Aorta (tissue), 5 donors: Measurements from ENCODE around the gene OGFOD2. TPM values are rescaled to one million over a fixed set of nuclear protein-coding genes. Genes with fewer than 3 reads are reported as not detected.
A peak's percentile ranks its signal among the peaks of the same experiment; 100 is the strongest.

Experiments used
- ATAC-seq: fragments of 200-7000 bp; cut with Tn5 transposase; one replicate; pipeline ENCODE4 v1.9.1; 2022; ENCODE audit warnings: moderate library complexity; ENCODE audit not compliant: low FRiP score
- DNase-seq, 2 donors: peaks; one replicate each; pipeline ENCODE4 v3.0.0-alpha.2; 2020
- H3K27ac ChIP-seq, 2 donors: one replicate each; pipeline ENCODE4 v1.5.1; 2013; ENCODE audit warnings: low read length in 2 of 2, mild to moderate bottlenecking in 2 of 2, moderate library complexity in 2 of 2, control low read depth in 1 of 2, inconsistent platforms in 1 of 2, low read depth in 1 of 2
- H3K27me3 ChIP-seq, 2 donors: one replicate each; pipeline ENCODE4 v1.6.1; 2013; ENCODE audit warnings: control low read depth in 1 of 2, low read length in 1 of 2, mild to moderate bottlenecking in 1 of 2, moderate library complexity in 1 of 2; ENCODE audit not compliant: insufficient read depth in 2 of 2, control insufficient read depth in 1 of 2
- H3K36me3 ChIP-seq, 2 donors: one replicate each; pipeline ENCODE4 v1.6.1; 2013; ENCODE audit warnings: control low read depth in 1 of 2, low read length in 1 of 2, mild to moderate bottlenecking in 1 of 2; ENCODE audit not compliant: insufficient read depth in 2 of 2, control insufficient read depth in 1 of 2
- H3K4me1 ChIP-seq, 2 donors: one replicate each; pipeline ENCODE4 v1.6.1; 2013; ENCODE audit warnings: low read length in 2 of 2, control low read depth in 1 of 2, mild to moderate bottlenecking in 1 of 2, moderate library complexity in 1 of 2; ENCODE audit not compliant: insufficient read depth in 2 of 2, control insufficient read depth in 1 of 2
- H3K4me3 ChIP-seq, 2 donors: one replicate each; pipeline ENCODE4 v1.5.1; 2013; ENCODE audit warnings: low read length in 2 of 2, control low read depth in 1 of 2, mild to moderate bottlenecking in 1 of 2
- H3K9me3 ChIP-seq: one replicate; pipeline ENCODE4 v1.6.1; 2013; ENCODE audit warnings: mild to moderate bottlenecking, low read length; ENCODE audit not compliant: control insufficient read depth
- WGBS, 2 donors: extraction: QIAGEN DNeasy Blood & Tissue Kit; methylation state at CpG; one replicate each; pipeline ENCODE4 v1.1.7; 2013; 5-methylcytosine and 5-hydroxymethylcytosine counted together
- intact Hi-C, 2 donors: fragments of 100-400 bp; cut with DNase I; formaldehyde crosslinking; loops; one replicate each; pipeline versions ENCODE4 v1.14.2 to v1.15.0; 2022
- microRNA-seq, 2 donors: library from miRNA; unstranded; fragments of <30 nt; microRNA quantifications; one replicate each; pipeline ENCODE4 v1.2.0, GENCODE V29; 2020
- polyA plus RNA-seq, 2 donors: library from polyadenylated mRNA; stranded (reverse); fragments of 200-250 nt; gene quantifications; one replicate each; pipeline ENCODE4 v1.2.3, GENCODE V29; 2013
- total RNA-seq, 2 donors: library from RNA; stranded (reverse); fragmentation: NEBNext Ultra II Directional; extraction: Animal tissue kit (Norgen Biotek cat#: 25700); gene quantifications; one replicate each; pipeline ENCODE4 v1.2.1, GENCODE V29; 2021
- donor health status: healthy with polysubstance abuse.
- donor health status: Bipolar disorder and iron deficiency.
- donor health status: DM: no; HTN: no; CAD: no.
- donor health status: DM: no; HTN: no; CAD: no.
- donor health status: DM: yes; HTN: yes; CAD: no.

Gene OGFOD2
- total and polyA plus RNA-seq, 4 donors: 8.9 to 16.6 (median 13.9) TPM

DNA sequence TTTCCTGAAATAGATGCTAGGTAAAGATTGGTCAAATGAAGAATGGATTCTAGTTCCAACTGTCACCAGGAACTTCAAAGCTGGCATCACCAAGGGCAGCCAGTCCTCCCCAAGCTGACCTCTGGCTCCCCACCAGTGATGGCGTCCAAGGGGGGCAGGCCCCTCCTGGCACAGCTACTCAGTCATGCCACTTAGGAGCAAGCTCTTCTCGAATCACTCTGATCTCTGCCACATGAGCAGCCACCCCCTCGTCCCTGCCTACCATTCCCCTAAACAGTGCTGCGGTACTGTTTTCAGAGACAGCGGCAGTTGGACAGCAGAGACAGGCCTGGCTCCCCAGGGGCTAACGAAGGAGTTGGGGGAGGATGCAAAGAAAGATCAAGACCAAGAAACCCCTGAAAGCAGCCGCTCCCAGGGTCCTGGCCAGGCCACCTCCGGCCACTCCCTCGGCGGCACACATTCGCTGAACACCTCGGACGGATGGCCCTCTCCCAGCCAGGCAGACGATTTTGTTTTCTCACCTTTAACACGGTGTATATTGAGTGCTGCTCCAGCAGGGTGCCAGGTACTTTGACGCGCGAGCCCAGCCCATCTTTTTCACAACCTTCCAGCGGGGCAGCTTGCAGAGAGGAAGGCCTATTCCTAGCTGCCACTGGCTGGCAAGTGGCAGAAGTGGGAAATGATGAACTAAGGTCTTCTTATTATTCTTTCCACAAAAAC lies 52.8 kb downstream of the OGFOD2 start:
- WGBS, 2 donors: 78 to 81% methylated on average over 19 of the region's 19 CpGs
- DNase-seq (peak; percentile 31 to 38), ATAC-seq (no peak)
- no peak overlapping the region for H3K4me3 ChIP-seq
- no peaks in the 10 kb centered on the region for H3K36me3 ChIP-seq
- H3K4me1 ChIP-seq: no peaks in the 10 kb centered on the region
- H3K27me3 ChIP-seq: no peaks in the 10 kb centered on the region
- H3K27ac ChIP-seq: no peak overlapping the region
- no peaks in the 10 kb centered on the region for H3K9me3 ChIP-seq
- intact Hi-C loops: no loop called here

DNA sequence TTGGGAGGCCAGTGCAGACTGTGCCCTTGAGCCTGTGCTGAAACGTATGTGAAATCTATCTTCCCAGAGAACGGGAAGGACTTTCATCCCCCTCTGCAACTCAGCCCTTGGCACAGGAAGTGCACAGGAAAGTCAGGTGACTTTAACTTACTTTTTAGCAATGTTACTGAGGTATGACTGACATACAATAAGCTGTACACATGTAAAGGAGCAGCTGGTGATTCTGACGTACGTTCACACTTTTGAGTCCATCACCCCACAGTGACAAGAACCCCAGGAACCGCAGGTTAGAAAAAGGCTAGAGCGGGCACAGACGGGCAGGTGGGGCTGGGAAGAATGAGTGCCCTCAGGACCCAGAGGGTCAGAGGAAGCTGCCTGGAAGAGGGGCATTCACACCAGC lies 53.4 kb downstream of the OGFOD2 start:
- Histone ChIP-seq H3K27ac (no peak overlapping the region), H3K9me3 (no peaks in the 10 kb centered on the region), H3K4me1 (no peaks in the 10 kb centered on the region), H3K4me3 (no peak overlapping the region), H3K36me3 (no peaks in the 10 kb centered on the region), H3K27me3 (no peaks in the 10 kb centered on the region)
- DNase-seq: peak in 1 of 2 donors; percentile 12
- WGBS, 2 donors: 85 to 87% methylated on average over 7 of the region's 7 CpGs
- no peak for ATAC-seq
- intact Hi-C loops: no loop called here

GRCh38 chr12:123029550-123029949 lies 54.5 kb downstream of the OGFOD2 start:
- Histone ChIP-seq H3K4me3 (no peak overlapping the region), H3K9me3 (no peaks in the 10 kb centered on the region), H3K4me1 (no peaks in the 10 kb centered on the region), H3K36me3 (no peaks in the 10 kb centered on the region), H3K27me3 (no peaks in the 10 kb centered on the region), H3K27ac (no peak overlapping the region)
- intact Hi-C loops: no loop called here
- no peak for ATAC-seq
- DNase-seq: no peak

Small RNA genes within 50 kb of the gene (microRNA-seq; reads per million reads assigned to microRNA genes)
- gene MIR4304: 0 to 0.99 reads per million in 2 donors

Other genes with a start within 250 kb of the OGFOD2 start
- under 1 TPM; 0.13 to 0.33 TPM for gene HCAR1, start 244.4 kb upstream of the OGFOD2 start, total RNA-seq
- not detected for gene HCAR1, start 244.4 kb upstream of the OGFOD2 start, polyA plus RNA-seq
- 10 to 100 TPM; 27.0 to 37.1 TPM for gene DENR, start 222.4 kb upstream of the OGFOD2 start, total RNA-seq
- gene DENR, start 222.4 kb upstream of the OGFOD2 start, polyA plus RNA-seq: 10 to 100 TPM; 28.1 to 31.7 TPM
- gene CCDC62, start 200.7 kb upstream of the OGFOD2 start, total RNA-seq: 1 to 10 TPM in 1 of 2 donors, under 1 TPM in 1; 0.55 to 2.5 TPM
- gene CCDC62, start 200.7 kb upstream of the OGFOD2 start, polyA plus RNA-seq: not detected
- gene HIP1R, start 139.8 kb upstream of the OGFOD2 start, total RNA-seq: 10 to 100 TPM; 25.4 to 26.6 TPM
- 100 to 1,000 TPM in 1 of 2 donors, 10 to 100 TPM in 1; 33.7 to 101 TPM for gene HIP1R, start 139.8 kb upstream of the OGFOD2 start, polyA plus RNA-seq
- 10 to 100 TPM; 27.1 to 36.4 TPM for gene VPS37B, start 79.1 kb upstream of the OGFOD2 start, total RNA-seq
- gene VPS37B, start 79.1 kb upstream of the OGFOD2 start, polyA plus RNA-seq: 10 to 100 TPM in 1 of 2 donors, 1 to 10 TPM in 1; 7.4 to 17.6 TPM
- gene ABCB9, start 8.8 kb upstream of the OGFOD2 start, total RNA-seq: 10 to 100 TPM in 1 of 2 donors, 1 to 10 TPM in 1; 5.9 to 13.0 TPM
- 1 to 10 TPM; 1.1 to 6.6 TPM for gene ABCB9, start 8.8 kb upstream of the OGFOD2 start, polyA plus RNA-seq
- 100 to 1,000 TPM; 128 to 156 TPM for gene ARL6IP4, start 5.4 kb downstream of the OGFOD2 start, total RNA-seq
- gene ARL6IP4, start 5.4 kb downstream of the OGFOD2 start, polyA plus RNA-seq: 100 to 1,000 TPM; 430 to 511 TPM
- gene PITPNM2, start 175.8 kb downstream of the OGFOD2 start, total RNA-seq: 10 to 100 TPM; 18.1 to 32.4 TPM
- gene PITPNM2, start 175.8 kb downstream of the OGFOD2 start, polyA plus RNA-seq: 1 to 10 TPM; 1.1 to 5.3 TPM